Subcutaneous abdominal adipose tissue (tissue), 5 donors: ENCODE results near the gene SIPA1L3.

Experiments
- H3K27ac ChIP-seq: one replicate; pipeline ENCODE4 v1.7.0; 2013; ENCODE audit warnings: low read depth, mild to moderate bottlenecking, inconsistent platforms, low read length, moderate library complexity
- H3K27me3 ChIP-seq, 5 donors: one replicate each; pipeline ENCODE4 v1.7.0; 2013; ENCODE audit warnings: low read length in 5 of 5, inconsistent platforms in 1 of 5; ENCODE audit not compliant: control insufficient read depth in 5 of 5, insufficient read depth in 4 of 5
- H3K36me3 ChIP-seq, 5 donors: one replicate each; pipeline ENCODE4 v1.7.0; 2013; ENCODE audit warnings: low read length in 5 of 5; ENCODE audit not compliant: control insufficient read depth in 5 of 5, insufficient read depth in 5 of 5
- H3K4me1 ChIP-seq, 5 donors: one replicate each; pipeline ENCODE4 v1.7.0; 2013; ENCODE audit warnings: low read length in 5 of 5, mild to moderate bottlenecking in 3 of 5, moderate library complexity in 1 of 5; ENCODE audit not compliant: control insufficient read depth in 5 of 5, insufficient read depth in 5 of 5
- H3K4me3 ChIP-seq, 5 donors: one replicate each; pipeline ENCODE4 v1.7.0; 2013; ENCODE audit warnings: low read length in 5 of 5, low read depth in 1 of 5
- H3K9ac ChIP-seq, 5 donors: one replicate each; pipeline ENCODE4 v1.7.0; 2013; ENCODE audit warnings: low read length in 5 of 5, mild to moderate bottlenecking in 4 of 5, moderate library complexity in 3 of 5
- H3K9me3 ChIP-seq, 5 donors: one replicate each; pipeline ENCODE4 v1.7.0; 2013; ENCODE audit warnings: low read length in 5 of 5; ENCODE audit not compliant: control insufficient read depth in 5 of 5
- donor health status: healthy.
- donor health status: healthy.
- donor health status: healthy.
- donor health status: healthy.
- donor health status: healthy.

SIPA1L3 gene

DNA sequence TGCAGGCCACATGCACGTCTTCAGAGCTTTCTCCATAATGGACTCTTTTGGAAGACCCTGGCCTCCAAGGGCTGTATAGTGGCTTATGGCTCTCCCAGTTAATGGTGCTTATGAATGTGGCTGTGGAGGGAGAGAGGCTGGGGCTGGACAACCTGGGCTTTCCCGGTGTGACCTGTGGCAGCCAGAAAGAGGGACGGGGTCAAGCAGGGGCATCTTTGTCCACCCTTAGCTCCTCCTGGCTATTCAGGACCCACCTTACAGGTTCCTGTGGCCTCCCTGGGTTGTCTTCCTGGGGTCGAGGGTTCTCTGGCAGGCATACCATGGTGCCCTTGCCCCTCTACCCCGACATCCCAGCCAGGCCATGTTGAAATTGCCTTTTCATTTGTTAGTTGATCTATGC is 75.6 kb downstream of the SIPA1L3 start:
- peaks cover 0 to 10% (median 3%) of the 10 kb centered on the region in 5 donors for H3K4me1 ChIP-seq
- no peak overlapping the region for H3K27ac ChIP-seq
- no peaks in the 10 kb centered on the region for H3K9me3 ChIP-seq
- H3K36me3 ChIP-seq = no peaks in the 10 kb centered on the region
- H3K9ac ChIP-seq = no peak overlapping the region
- no peaks in the 10 kb centered on the region for H3K27me3 ChIP-seq
- H3K4me3 ChIP-seq = no peak overlapping the region

GRCh38 chr19:37983153-37983552 is 76.1 kb downstream of the SIPA1L3 start:
- peaks cover 0 to 10% (median 0%) of the 10 kb centered on the region in 5 donors for H3K4me1 ChIP-seq
- no peak overlapping the region for H3K27ac ChIP-seq
- H3K36me3 ChIP-seq = no peaks in the 10 kb centered on the region
- no peaks in the 10 kb centered on the region for H3K27me3 ChIP-seq
- H3K9me3 ChIP-seq = no peaks in the 10 kb centered on the region
- no peak overlapping the region for H3K9ac ChIP-seq
- H3K4me3 ChIP-seq = no peak overlapping the region

GRCh38 chr19:37983916-37984315 is 76.9 kb downstream of the SIPA1L3 start:
- no peak overlapping the region for H3K27ac ChIP-seq
- no peaks in the 10 kb centered on the region for H3K36me3 ChIP-seq
- no peaks in the 10 kb centered on the region for H3K9me3 ChIP-seq
- H3K4me1 ChIP-seq = peaks cover 0 to 13% (median 0%) of the 10 kb centered on the region in 5 donors
- H3K4me3 ChIP-seq = no peak overlapping the region
- H3K27me3 ChIP-seq = no peaks in the 10 kb centered on the region
- H3K9ac ChIP-seq = no peak overlapping the region

DNA sequence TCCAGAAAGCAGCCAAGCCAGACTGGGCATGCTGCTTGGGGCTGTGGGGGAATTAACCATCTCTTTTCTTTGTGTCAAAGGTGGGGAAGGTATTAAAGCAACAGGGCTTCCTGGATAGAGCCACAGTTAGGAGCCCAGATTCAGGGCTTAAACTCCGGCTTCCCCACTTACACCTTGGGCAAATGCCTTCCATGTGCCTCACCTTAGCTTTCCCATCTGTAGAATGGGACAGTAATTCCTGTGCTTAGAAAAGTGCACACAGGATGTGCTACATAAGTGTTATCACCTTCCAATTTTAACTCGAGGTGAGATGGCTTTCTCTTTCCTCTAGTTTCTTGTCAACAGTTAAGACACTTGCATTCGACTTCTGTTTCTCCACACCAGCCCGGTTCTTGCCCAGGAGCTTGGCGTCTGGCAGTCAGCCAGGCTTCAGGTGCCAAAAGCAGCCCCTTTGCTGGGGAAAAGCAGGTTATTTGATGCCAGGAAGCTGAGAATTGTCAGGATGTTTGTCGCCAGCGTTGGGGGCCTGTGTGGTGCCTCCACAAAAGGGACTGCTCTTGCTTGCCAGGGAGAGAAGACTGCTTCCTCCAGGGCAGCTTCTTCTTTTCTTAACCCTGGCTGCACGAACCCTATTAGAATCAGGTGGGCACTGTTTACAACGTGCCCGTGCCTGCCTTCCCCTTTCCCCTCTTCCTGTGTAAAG is 79.2 kb downstream of the SIPA1L3 start:
- Histone ChIP-seq H3K36me3 (no peaks in the 10 kb centered on the region), H3K9ac (no peak overlapping the region), H3K4me3 (no peak overlapping the region), H3K4me1 (peaks cover 4 to 18% (median 12%) of the 10 kb centered on the region in 5 donors), H3K27me3 (no peaks in the 10 kb centered on the region), H3K9me3 (no peaks in the 10 kb centered on the region), H3K27ac (no peak overlapping the region)

- Histone ChIP-seq H3K27me3 (no peaks in the 10 kb centered on the region), H3K27ac (no peak overlapping the region), H3K4me1 (peaks cover 4 to 24% (median 18%) of the 10 kb centered on the region in 5 donors), H3K36me3 (no peaks in the 10 kb centered on the region), H3K4me3 (no peak overlapping the region), H3K9me3 (no peaks in the 10 kb centered on the region), H3K9ac (no peak overlapping the region)
Measured at GRCh38 chr19:37987356-37988332, 80.6 kb downstream of the SIPA1L3 start.

DNA sequence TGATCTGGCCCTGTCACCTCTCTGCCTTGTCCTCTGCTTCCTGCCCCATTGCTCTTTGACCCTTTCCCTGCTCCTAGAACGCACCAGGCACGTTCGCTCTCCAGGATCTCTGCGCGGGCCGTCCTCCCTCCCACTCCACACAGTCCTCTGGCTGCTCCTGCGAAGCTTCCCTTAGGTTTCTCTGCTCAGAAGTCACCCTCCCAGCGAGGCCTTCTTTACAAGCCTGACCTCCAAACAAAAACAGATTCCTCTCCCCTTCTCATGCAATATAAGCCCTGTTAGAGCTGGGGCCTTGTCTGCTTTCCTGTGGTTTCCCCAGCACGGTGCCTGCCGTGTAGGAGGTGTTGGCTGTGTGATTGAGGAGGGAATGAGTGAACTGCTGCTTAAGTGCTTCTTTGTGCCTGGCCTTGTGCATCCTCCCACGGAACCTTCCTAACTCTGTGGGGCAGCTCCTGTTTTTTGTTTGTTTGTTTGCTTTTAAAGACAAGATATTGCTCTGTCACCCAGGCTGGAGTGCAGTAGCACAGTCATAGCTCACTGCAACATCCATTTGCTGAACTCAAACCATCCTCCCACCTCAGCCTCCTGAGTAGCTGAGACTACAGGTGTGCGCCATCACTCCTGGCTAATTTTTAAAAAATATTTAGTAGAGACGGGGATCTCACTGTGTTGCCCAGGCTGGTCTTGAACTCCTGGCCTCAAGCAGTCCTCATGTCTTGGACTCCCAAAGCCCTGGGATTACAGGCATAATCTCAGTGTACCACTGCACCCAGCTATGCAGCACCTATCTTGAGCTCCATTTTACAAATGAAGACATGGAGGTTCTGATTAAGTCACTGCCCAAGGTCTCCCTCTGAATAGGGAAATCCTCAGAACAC is 82.0 kb downstream of the SIPA1L3 start:
- H3K27me3 ChIP-seq = no peaks in the 10 kb centered on the region
- no peak overlapping the region for H3K9ac ChIP-seq
- H3K27ac ChIP-seq = no peak overlapping the region
- no peak overlapping the region for H3K4me3 ChIP-seq
- H3K4me1 ChIP-seq = peaks cover 4 to 24% (median 18%) of the 10 kb centered on the region in 5 donors
- no peaks in the 10 kb centered on the region for H3K36me3 ChIP-seq
- no peaks in the 10 kb centered on the region for H3K9me3 ChIP-seq

DNA sequence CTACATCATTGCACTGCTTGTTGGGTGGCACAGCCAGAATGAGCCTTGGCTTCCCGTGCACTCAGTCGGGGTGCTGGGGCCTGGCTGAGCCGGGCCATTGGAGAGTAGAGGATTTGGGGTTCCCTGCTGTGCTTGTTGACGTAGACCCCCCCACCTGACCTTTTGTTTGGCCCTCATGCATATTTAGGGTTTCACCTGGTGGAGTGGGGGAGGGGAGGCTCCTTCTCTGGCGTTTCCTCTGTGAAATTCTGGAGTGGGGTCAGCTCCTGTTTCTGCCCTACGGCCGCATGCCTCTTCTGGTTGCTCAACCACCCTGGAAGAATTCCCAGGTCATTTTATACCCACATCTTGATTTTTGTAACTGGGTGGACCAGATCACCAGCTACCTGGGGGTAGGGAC is 82.8 kb downstream of the SIPA1L3 start:
- Histone ChIP-seq H3K4me3 (no peak overlapping the region), H3K9me3 (no peaks in the 10 kb centered on the region), H3K36me3 (peaks cover 0 to 4% (median 0%) of the 10 kb centered on the region in 5 donors), H3K4me1 (peaks cover 4 to 24% (median 18%) of the 10 kb centered on the region in 5 donors), H3K27me3 (no peaks in the 10 kb centered on the region), H3K27ac (no peak overlapping the region), H3K9ac (no peak overlapping the region)

- H3K4me1 ChIP-seq = peaks cover 4 to 24% (median 18%) of the 10 kb centered on the region in 5 donors
- H3K36me3 ChIP-seq = peaks cover 0 to 4% (median 0%) of the 10 kb centered on the region in 5 donors
- H3K27me3 ChIP-seq = no peaks in the 10 kb centered on the region
- H3K27ac ChIP-seq = no peak overlapping the region
- no peak overlapping the region for H3K4me3 ChIP-seq
- no peak overlapping the region for H3K9ac ChIP-seq
- no peaks in the 10 kb centered on the region for H3K9me3 ChIP-seq
Measured at GRCh38 chr19:37990362-37990761, 83.4 kb downstream of the SIPA1L3 start.

- Histone ChIP-seq H3K9me3 (no peaks in the 10 kb centered on the region), H3K27me3 (no peaks in the 10 kb centered on the region), H3K4me3 (no peak overlapping the region), H3K9ac (peak overlapping the region in 1 of 5 donors; percentile 8), H3K36me3 (peaks cover 0 to 4% (median 0%) of the 10 kb centered on the region in 5 donors), H3K27ac (no peak overlapping the region), H3K4me1 (peaks cover 4 to 24% (median 18%) of the 10 kb centered on the region in 5 donors)
Measured at GRCh38 chr19:37991176-37991835, 84.3 kb downstream of the SIPA1L3 start.
